CD14-positive monocyte (primary cell): Measurements from ENCODE around the gene PROC. TPM values are rescaled to one million over a fixed set of nuclear protein-coding genes. Genes with fewer than 3 reads are reported as not detected.
A peak's percentile ranks its signal among the peaks of the same experiment; 100 is the strongest.
"Not testable (repeated sequence)": the region's sequence is repeated elsewhere in the genome, so short reads cannot be mapped to it uniquely, and the experiment has no call there.

Experiments used
- DNase-seq, 3 donors: peaks; one replicate each; pipeline ENCODE4 v3.0.0-alpha.2; 2011 to 2022
- H2AFZ ChIP-seq: 2 replicates; pipeline ENCODE4 v1.6.0; 2012; ENCODE audit warnings: mild to moderate bottlenecking, low read depth, low read length, inconsistent platforms; ENCODE audit not compliant: insufficient read depth, poor library complexity, severe bottlenecking
- H3K27ac ChIP-seq, 2 donors: 1 replicate in 1 of 2; 2 replicates in 1 of 2; pipeline ENCODE4 v1.5.1; 2012 to 2013; ENCODE audit warnings: low read length in 2 of 2, control low read depth in 1 of 2, inconsistent platforms in 1 of 2, low read depth in 1 of 2, mild to moderate bottlenecking in 1 of 2
- H3K27me3 ChIP-seq, 2 donors: one replicate each; pipeline versions ENCODE4 v1.6.0 to v1.6.1; 2011 to 2013; ENCODE audit warnings: low read length in 2 of 2; ENCODE audit not compliant: control insufficient read depth in 2 of 2, insufficient read depth in 2 of 2
- H3K36me3 ChIP-seq, 2 donors: replicated peaks in 1 of 2; 1 replicate in 1 of 2; 2 replicates in 1 of 2; pipeline versions ENCODE4 v1.5.1 to v1.6.1; 2012 to 2013; ENCODE audit warnings: low read length in 2 of 2, control low read depth in 1 of 2, inconsistent platforms in 1 of 2, mild to moderate bottlenecking in 1 of 2; ENCODE audit not compliant: insufficient read depth in 2 of 2, control insufficient read depth in 1 of 2
- H3K4me1 ChIP-seq, 2 donors: 1 replicate in 1 of 2; 2 replicates in 1 of 2; pipeline versions ENCODE4 v1.5.1 to v1.6.1; 2012 to 2013; ENCODE audit warnings: low read length in 2 of 2, control low read depth in 1 of 2, inconsistent platforms in 1 of 2, mild to moderate bottlenecking in 1 of 2, moderate library complexity in 1 of 2; ENCODE audit not compliant: insufficient read depth in 2 of 2, control insufficient read depth in 1 of 2
- H3K4me2 ChIP-seq: replicated peaks from 2 replicates; pipeline ENCODE3; 2012; ENCODE audit warnings: low read length, moderate library complexity, mild to moderate bottlenecking; ENCODE audit not compliant: poor library complexity, severe bottlenecking; ENCODE audit errors: extremely low read depth
- H3K4me3 ChIP-seq, 3 experiments: fragments of 200-600 bp in 1 of 3; sonication (generic) in 1 of 3; replicated peaks in 1 of 3; 1 replicate in 2 of 3; 2 replicates in 1 of 3; pipeline ENCODE4 v1.5.1; 2011 to 2013; ENCODE audit warnings: low read length in 3 of 3, mild to moderate bottlenecking in 3 of 3, control low read depth in 2 of 3, low read depth in 2 of 3, inconsistent platforms in 1 of 3, moderate library complexity in 1 of 3
- H3K79me2 ChIP-seq: 2 replicates; pipeline ENCODE4 v1.6.0; 2012; ENCODE audit warnings: mild to moderate bottlenecking, control low read depth, inconsistent platforms, low read length, moderate library complexity; ENCODE audit not compliant: insufficient read depth
- H3K9ac ChIP-seq: 2 replicates; pipeline ENCODE4 v1.6.0; 2017; ENCODE audit warnings: low read length, mild to moderate bottlenecking; ENCODE audit not compliant: insufficient read depth, poor library complexity, severe bottlenecking
- H3K9me3 ChIP-seq, 2 donors: replicated peaks in 1 of 2; 1 replicate in 1 of 2; 2 replicates in 1 of 2; pipeline versions ENCODE4 v1.5.1 to v1.6.1; 2012 to 2013; ENCODE audit warnings: low read length in 2 of 2, control low read depth in 1 of 2; ENCODE audit not compliant: control insufficient read depth in 1 of 2, insufficient read depth in 1 of 2
- H4K20me1 ChIP-seq: 2 replicates; pipeline ENCODE4 v1.6.0; 2012; ENCODE audit warnings: mild to moderate bottlenecking, low read length, control low read depth, moderate library complexity; ENCODE audit not compliant: insufficient read depth
- H3K27ac Mint-ChIP-seq, 7 donors: one replicate each; pipeline ENCODE4 v1.8.0; 2020; ENCODE audit warnings: mild to moderate bottlenecking in 7 of 7, mixed read lengths in 7 of 7, moderate library complexity in 6 of 7, inconsistent platforms in 2 of 7
- H3K27me3 Mint-ChIP-seq, 3 donors: one replicate each; pipeline ENCODE4 v1.8.0; 2021 to 2022; ENCODE audit warnings: low read depth in 3 of 3, mild to moderate bottlenecking in 3 of 3, mixed read lengths in 3 of 3, moderate library complexity in 3 of 3, inconsistent platforms in 1 of 3
- H3K36me3 Mint-ChIP-seq, 2 donors: one replicate each; pipeline ENCODE4 v1.8.0; 2020; ENCODE audit warnings: mixed read lengths in 2 of 2, inconsistent platforms in 1 of 2, mild to moderate bottlenecking in 1 of 2
- H3K4me1 Mint-ChIP-seq: one replicate; pipeline ENCODE4 v1.8.0; 2020; ENCODE audit warnings: mild to moderate bottlenecking, mixed read lengths
- H3K4me3 Mint-ChIP-seq, 2 donors: one replicate each; pipeline ENCODE4 v1.8.0; 2020; ENCODE audit warnings: mild to moderate bottlenecking in 2 of 2, mixed read lengths in 2 of 2, moderate library complexity in 1 of 2
- H3K9me3 Mint-ChIP-seq, 7 donors: one replicate each; pipeline ENCODE4 v1.8.0; 2020 to 2022; ENCODE audit warnings: mixed read lengths in 7 of 7, mild to moderate bottlenecking in 6 of 7, moderate library complexity in 6 of 7, inconsistent platforms in 2 of 7
- CTCF ChIP-seq: fragments of 200-600 bp; IDR thresholded peaks from one replicate; pipeline ENCODE4 v1.8.0; 2022; ENCODE audit warnings: antibody characterized with exemption, mild to moderate bottlenecking
- WGBS: methylation state at CpG from one replicate; pipeline ENCODE4 v1.1.5; 2013; ENCODE audit warnings: missing lambda C conversion rate; ENCODE audit not compliant: insufficient coverage; 5-methylcytosine and 5-hydroxymethylcytosine counted together
- intact Hi-C, 2 donors: fragments of 100-400 bp; cut with micrococcal nuclease; formaldehyde crosslinking; loops; one replicate each; pipeline versions ENCODE4 v1.15.0 to v1.15.1; 2023
- polyA plus RNA-seq, 3 donors: library from polyadenylated mRNA; depleted of rRNA in 1 of 3; unstranded in 2 of 3; stranded (reverse) in 1 of 3; fragments of 300-500 nt in 2 of 3; fragments of >200 nt in 1 of 3; fragmentation: Illumina TruSeq in 2 of 3; gene quantifications; 1 replicate in 2 of 3; 2 replicates in 1 of 3; pipeline ENCODE4 v1.2.3, GENCODE V29; 2012 to 2021

The PROC gene
- polyA plus RNA-seq, 3 donors, result 0.69 TPM; not detected in 2

GRCh38 chr2:127408004-127408806, 10.0 kb upstream of the PROC start:
- Histone ChIP-seq H2AFZ (peak overlapping the region; percentile 71), H3K4me3 (peak overlapping the region; percentile 37 to 60 (median 43)), H4K20me1 (no peaks in the 10 kb centered on the region), H3K4me2 (peak overlapping the region; percentile 72), H3K9me3 (no peaks in the 10 kb centered on the region), H3K9ac (peak overlapping the region; percentile 85), H3K27me3 (no peaks in the 10 kb centered on the region), H3K27ac (peak overlapping the region; percentile 75 to 79), H3K4me1 (peaks cover 65 to 74% of the 10 kb centered on the region in 2 donors), H3K79me2 (no peaks in the 10 kb centered on the region), H3K36me3 (no peaks in the 10 kb centered on the region)
- peak; percentile 93 to 95 (median 94) for DNase-seq
- Mint-ChIP-seq H3K27ac (peak overlapping the region; percentile 74 to 92 (median 89)), H3K4me1 (peaks cover 68% of the 10 kb centered on the region), H3K36me3 (peaks cover 0 to 1% of the 10 kb centered on the region in 2 donors), H3K9me3 (no peaks in the 10 kb centered on the region), H3K27me3 (peaks cover 0 to 3% (median 3%) of the 10 kb centered on the region in 3 donors), H3K4me3 (peak overlapping the region; percentile 50 to 63)
- intact Hi-C loops, result no loop called here
- WGBS, result 8% methylated on average over 73 of the region's 75 CpGs
- TF ChIP-seq CTCF, result no peak

- Histone ChIP-seq H3K27ac (peak overlapping the region; percentile 75 to 79), H3K9me3 (no peaks in the 10 kb centered on the region), H3K9ac (peak overlapping the region; percentile 85), H3K4me2 (peak overlapping the region; percentile 72), H2AFZ (peak overlapping the region; percentile 71), H3K36me3 (no peaks in the 10 kb centered on the region), H3K4me1 (peaks cover 69 to 77% of the 10 kb centered on the region in 2 donors), H3K27me3 (no peaks in the 10 kb centered on the region), H4K20me1 (no peaks in the 10 kb centered on the region), H3K79me2 (no peaks in the 10 kb centered on the region), H3K4me3 (peak overlapping the region in 2 of 3 experiments; percentile 43 to 60)
- TF ChIP-seq CTCF, result no peak
- Mint-ChIP-seq H3K4me1 (peaks cover 69% of the 10 kb centered on the region), H3K36me3 (peaks cover 0 to 1% of the 10 kb centered on the region in 2 donors), H3K4me3 (peak overlapping the region; percentile 50 to 63), H3K27ac (peak overlapping the region; percentile 28 to 92 (median 89)), H3K9me3 (no peaks in the 10 kb centered on the region), H3K27me3 (peaks cover 0 to 3% (median 0%) of the 10 kb centered on the region in 3 donors)
- intact Hi-C loops, result no loop called here
- DNase-seq, result no peak
- 92% methylated on average over 3 of the region's 10 CpGs for WGBS
These were observed 9.5 kb upstream of the PROC start for GRCh38 chr2:127408807-127409099.

GRCh38 chr2:127409716-127410115, 8.5 kb upstream of the PROC start:
- H3K9ac ChIP-seq, H3K36me3 Mint-ChIP-seq, H3K4me3 Mint-ChIP-seq, H3K27ac ChIP-seq, H2AFZ ChIP-seq, H3K9me3 ChIP-seq, H3K9me3 Mint-ChIP-seq, H3K79me2 ChIP-seq, H3K4me2 ChIP-seq, H3K27me3 Mint-ChIP-seq, H3K36me3 ChIP-seq, H3K27me3 ChIP-seq, H4K20me1 ChIP-seq, DNase-seq, H3K4me3 ChIP-seq: not testable (repeated sequence)
- H3K27ac Mint-ChIP-seq, result peak overlapping the region in 3 of 7 donors; percentile 46 to 98 (median 97)
- intact Hi-C loops, result loop anchor here in 1 of 2 donors (2.0 to 10.0 kb wide), 2 partner anchors 21 to 345 kb away; no protein-coding TSS in a partner anchor
- peaks cover 68% of the 10 kb centered on the region for H3K4me1 Mint-ChIP-seq
- 100% methylated on average over 3 of the region's 8 CpGs for WGBS
- peaks cover 67 to 77% of the 10 kb centered on the region in 2 donors for H3K4me1 ChIP-seq
